ENCODE measurements around the gene RBSN. TPM values are rescaled to one million over a fixed set of nuclear protein-coding genes. Genes with fewer than 3 reads are reported as not detected.
A peak's percentile ranks its signal among the peaks of the same experiment; 100 is the strongest.
"Not testable (repeated sequence)": the region's sequence is repeated elsewhere in the genome, so short reads cannot be mapped to it uniquely, and the experiment has no call there.

RBSN gene
- 10 to 100 TPM; 26.8 to 42.6 (median 28.6) TPM for total RNA-seq

DNA sequence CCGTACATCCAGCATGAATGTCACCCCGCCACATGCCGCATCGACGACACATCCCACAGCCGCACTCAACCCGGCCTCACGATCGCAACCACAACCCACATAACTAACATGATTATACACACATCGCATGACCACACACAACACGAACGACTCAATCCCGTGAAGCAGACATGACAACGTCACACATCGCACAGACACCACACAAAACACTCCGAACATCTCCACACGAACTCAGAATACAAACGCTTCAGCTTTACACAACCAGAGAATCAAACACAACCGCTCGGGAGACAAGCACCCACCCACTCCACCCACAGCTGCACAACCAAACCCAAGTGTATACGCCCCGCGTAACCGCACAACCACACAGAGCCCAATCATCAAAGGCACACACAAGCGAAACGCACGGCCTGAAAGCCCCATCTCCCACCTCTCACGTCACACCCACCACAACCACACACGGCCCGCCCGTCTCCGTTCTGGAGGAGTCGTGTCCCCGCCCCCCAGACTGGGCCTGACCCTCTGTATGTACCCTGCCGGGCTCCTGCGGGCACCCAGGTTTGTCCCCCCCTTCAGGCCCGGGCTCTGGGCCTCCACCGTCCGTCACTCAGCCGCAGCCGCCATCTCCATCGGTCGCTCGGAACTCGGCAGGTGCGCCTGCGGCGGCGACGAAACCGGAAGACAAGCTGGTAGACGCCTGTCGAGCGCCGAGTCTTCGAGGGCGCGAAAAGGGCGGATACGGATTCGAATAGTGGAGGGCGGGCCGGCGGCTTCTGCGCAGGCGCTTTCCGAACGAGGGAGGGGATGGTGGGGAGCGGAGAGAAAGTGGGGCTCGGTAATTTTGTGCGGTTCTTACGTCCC, at the start of gene RBSN:
RBSN (minus strand) TSS at position 646 of the 861 bp plus-strand sequence. CDS start 3,028 bp downstream, outside the sequence.
- peak; percentile 86 to 94 for TF ChIP-seq POLR2A (IDR thresholded peaks at IDR 0.05)
- TF ChIP-seq, protein P1, sequence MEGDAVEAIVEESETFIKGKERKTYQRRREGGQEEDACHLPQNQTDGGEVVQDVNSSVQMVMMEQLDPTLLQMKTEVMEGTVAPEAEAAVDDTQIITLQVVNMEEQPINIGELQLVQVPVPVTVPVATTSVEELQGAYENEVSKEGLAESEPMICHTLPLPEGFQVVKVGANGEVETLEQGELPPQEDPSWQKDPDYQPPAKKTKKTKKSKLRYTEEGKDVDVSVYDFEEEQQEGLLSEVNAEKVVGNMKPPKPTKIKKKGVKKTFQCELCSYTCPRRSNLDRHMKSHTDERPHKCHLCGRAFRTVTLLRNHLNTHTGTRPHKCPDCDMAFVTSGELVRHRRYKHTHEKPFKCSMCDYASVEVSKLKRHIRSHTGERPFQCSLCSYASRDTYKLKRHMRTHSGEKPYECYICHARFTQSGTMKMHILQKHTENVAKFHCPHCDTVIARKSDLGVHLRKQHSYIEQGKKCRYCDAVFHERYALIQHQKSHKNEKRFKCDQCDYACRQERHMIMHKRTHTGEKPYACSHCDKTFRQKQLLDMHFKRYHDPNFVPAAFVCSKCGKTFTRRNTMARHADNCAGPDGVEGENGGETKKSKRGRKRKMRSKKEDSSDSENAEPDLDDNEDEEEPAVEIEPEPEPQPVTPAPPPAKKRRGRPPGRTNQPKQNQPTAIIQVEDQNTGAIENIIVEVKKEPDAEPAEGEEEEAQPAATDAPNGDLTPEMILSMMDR (IDR thresholded peaks at IDR 0.05 in 4 of 5, conservative IDR thresholded peaks at IDR 0.05 in 1 of 5), result no peak
- Histone ChIP-seq H3K4me3 (peak within 1 kb of the TSS; percentile 62 to 99 (median 93)), H3K9me3 (no peaks in the 10 kb centered on the region), H3K27me3 (no peaks in the 10 kb centered on the region), H3K4me1 (peaks cover 36 to 40% of the 10 kb centered on the region in 2 donors), H3K27ac (peak within 1 kb of the TSS; percentile 87 to 96 (median 88)), H3K36me3 (peaks cover 4 to 29% of the 10 kb centered on the region in 2 donors)
- intact Hi-C loops (cut with DNase I; ENCODE audit: low total_unique reads), result loop anchor here (1.0 to 5.0 kb wide), 3 partner anchors 33 to 446 kb away; partner anchors contain the start of genes CCDC174, MRPS25 and NR2C2
- in situ Hi-C loops (cut with MboI; ENCODE audit: low sequenced_read_pairs in 4 of 4), result loop anchor here in 1 of 4 donors (25.0 kb wide), 1 partner anchor 436 kb away; the partner anchor contains the start of gene CCDC174
- ATAC-seq, result peak; percentile 55 to 69
- peak; percentile 92 to 93 for DNase-seq

DNA sequence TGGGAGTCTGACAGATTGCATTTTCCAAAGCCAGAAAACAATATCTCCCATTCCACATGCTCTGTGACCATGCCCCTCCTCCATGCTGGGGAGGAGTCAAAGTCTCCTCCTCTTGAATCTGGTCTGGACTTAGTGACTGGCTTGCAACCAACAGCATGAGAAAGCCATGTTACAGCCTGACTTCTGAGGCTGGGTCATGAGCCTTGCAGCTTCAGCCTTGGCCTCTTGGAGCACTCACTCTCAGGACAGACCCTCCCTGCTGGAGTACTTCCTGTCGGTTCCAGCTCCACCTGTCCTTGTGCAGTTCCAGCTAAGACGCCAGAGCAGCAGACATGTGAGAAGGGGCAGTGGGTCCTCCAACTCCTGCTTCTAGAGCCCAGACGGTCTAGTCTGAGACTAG, 49.7 kb upstream of the RBSN start:
- no peak for TF ChIP-seq POLR2A (IDR thresholded peaks at IDR 0.05)
- TF ChIP-seq, protein P1 (IDR thresholded peaks at IDR 0.05 in 4 of 5, conservative IDR thresholded peaks at IDR 0.05 in 1 of 5), result no peak
- DNase-seq (no peak), ATAC-seq (no peak)
- in situ Hi-C loops (cut with MboI; ENCODE audit: low sequenced_read_pairs in 4 of 4), result no loop called here
- Histone ChIP-seq H3K27me3 (no peaks in the 10 kb centered on the region), H3K27ac (no peak overlapping the region), H3K36me3 (no peaks in the 10 kb centered on the region), H3K4me3 (no peak overlapping the region), H3K4me1 (no peaks in the 10 kb centered on the region), H3K9me3 (no peaks in the 10 kb centered on the region)
- intact Hi-C loops (cut with DNase I; ENCODE audit: low total_unique reads), result no loop called here

DNA sequence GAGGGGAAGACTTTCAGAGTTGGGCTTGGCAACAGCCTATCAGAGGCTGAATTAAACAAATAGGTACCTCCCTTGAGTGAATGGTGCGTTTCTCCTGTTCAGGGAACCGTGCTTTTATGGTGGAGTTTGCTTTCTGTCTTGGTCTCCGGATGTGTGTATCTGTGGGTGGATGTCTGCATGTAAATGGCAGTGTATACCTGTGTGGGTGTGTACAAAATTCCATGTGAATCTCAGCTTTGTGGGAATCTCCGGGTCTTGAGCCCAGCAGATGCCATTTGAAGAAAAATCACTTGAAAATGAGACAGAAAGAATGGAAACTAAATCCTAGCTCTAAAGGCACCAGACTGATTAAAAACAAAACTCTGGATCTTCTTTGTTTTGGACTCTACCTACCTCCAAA, 37.9 kb upstream of the RBSN start:
- H3K27me3 ChIP-seq; H3K4me3 ChIP-seq; intact Hi-C loops (cut with DNase I; ENCODE audit: low total_unique reads); H3K27ac ChIP-seq; in situ Hi-C loops (cut with MboI; ENCODE audit: low sequenced_read_pairs in 4 of 4); DNase-seq; H3K36me3 ChIP-seq; ATAC-seq; H3K9me3 ChIP-seq; H3K4me1 ChIP-seq: not testable (repeated sequence)

DNA sequence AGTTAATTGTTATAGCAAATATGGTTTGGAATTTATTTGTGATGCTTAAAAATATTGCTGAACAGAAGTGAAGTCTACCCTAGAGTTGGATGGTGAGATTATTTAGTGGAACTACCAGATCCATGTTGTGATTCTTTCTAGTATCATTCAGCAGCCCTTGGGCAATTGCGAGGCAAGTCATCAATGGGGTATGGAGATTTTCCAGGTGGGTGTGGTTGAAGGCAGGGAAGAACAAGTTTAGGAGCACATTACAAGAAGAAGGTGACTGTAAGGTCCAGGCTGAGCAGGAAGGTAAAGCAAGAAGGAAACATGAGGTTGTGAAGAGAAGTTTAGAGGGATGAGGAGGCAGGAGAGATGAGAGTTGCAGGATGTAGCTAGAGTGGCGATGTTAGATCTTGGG, 36.0 kb upstream of the RBSN start:
- intact Hi-C loops (cut with DNase I; ENCODE audit: low total_unique reads); ATAC-seq; H3K27me3 ChIP-seq; H3K4me1 ChIP-seq; H3K27ac ChIP-seq; H3K4me3 ChIP-seq; in situ Hi-C loops (cut with MboI; ENCODE audit: low sequenced_read_pairs in 4 of 4); DNase-seq; H3K36me3 ChIP-seq; H3K9me3 ChIP-seq: not testable (repeated sequence)

DNA sequence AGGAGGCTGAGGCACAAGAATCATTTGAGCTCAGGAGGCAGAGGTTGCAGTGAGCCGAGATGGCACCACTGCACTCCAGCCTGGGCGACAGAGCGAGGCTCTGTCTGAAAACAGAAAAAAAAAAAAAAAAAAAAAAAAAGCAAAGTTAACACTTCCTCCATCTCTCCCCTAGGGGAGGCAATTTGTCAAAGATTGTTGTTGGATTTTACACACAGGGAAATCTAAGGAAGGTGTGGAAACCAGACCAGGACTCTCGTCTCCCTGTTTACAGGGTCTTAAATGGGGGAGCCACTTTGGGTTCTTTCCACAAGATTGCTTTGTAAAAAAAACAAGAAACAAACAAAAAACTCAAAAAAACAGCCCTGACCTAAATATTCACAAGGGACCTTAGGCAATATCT, 29.5 kb upstream of the RBSN start:
- H3K27ac ChIP-seq; H3K9me3 ChIP-seq; H3K4me3 ChIP-seq; ATAC-seq; H3K36me3 ChIP-seq; DNase-seq; in situ Hi-C loops (cut with MboI; ENCODE audit: low sequenced_read_pairs in 4 of 4); intact Hi-C loops (cut with DNase I; ENCODE audit: low total_unique reads); H3K4me1 ChIP-seq; H3K27me3 ChIP-seq: not testable (repeated sequence)

DNA sequence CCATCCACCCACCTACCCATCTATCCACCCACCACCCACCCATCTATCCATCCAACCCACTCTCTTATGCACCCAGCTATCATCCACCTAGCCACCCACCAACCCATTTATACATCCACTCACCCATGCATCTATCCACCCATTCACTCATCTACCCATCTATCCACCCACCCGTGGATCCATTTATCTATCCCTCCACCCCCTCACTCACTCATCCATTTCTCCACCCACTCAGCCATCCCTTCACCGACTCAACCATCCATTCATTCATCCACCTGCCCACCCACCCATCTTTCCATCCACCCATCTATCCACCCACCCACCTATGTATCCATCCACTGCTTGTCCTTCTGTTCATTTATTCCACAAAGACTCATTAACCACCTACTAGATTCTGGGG, 28.0 kb upstream of the RBSN start:
- DNase-seq; H3K9me3 ChIP-seq; H3K4me3 ChIP-seq; ATAC-seq; H3K36me3 ChIP-seq; intact Hi-C loops (cut with DNase I; ENCODE audit: low total_unique reads); H3K27me3 ChIP-seq; H3K4me1 ChIP-seq; in situ Hi-C loops (cut with MboI; ENCODE audit: low sequenced_read_pairs in 4 of 4); H3K27ac ChIP-seq: not testable (repeated sequence)
